Stimulated activated CD8-positive, alpha-beta memory T cell treated with anti-CD3 and anti-CD28 coated beads, Interleukin-4, amount 100 ng/mL, for 24 hours (primary cell): ENCODE results near the gene CYB561A3.
A peak's percentile ranks its signal among the peaks of the same experiment; 100 is the strongest.

ENCODE experiments used
- DNase-seq: peaks from one replicate; pipeline ENCODE4 v3.0.0-alpha.2; 2020; ENCODE audit warnings: low read depth

CYB561A3 gene

GRCh38 chr11:61345170-61345610 is 16.5 kb downstream of the CYB561A3 start:
- DNase-seq = no peak

- DNase-seq = no peak
Measured at GRCh38 chr11:61343792-61344745, 17.6 kb downstream of the CYB561A3 start.

GRCh38 chr11:61342207-61342803 is 19.4 kb downstream of the CYB561A3 start:
- DNase-seq = no peak

- no peak for DNase-seq
Measured at GRCh38 chr11:61341706-61342105, 20.0 kb downstream of the CYB561A3 start.

- DNase-seq = no peak
Measured at GRCh38 chr11:61340979-61341378, 20.7 kb downstream of the CYB561A3 start.

- no peak for DNase-seq
Measured at GRCh38 chr11:61339490-61339878, 22.2 kb downstream of the CYB561A3 start.

GRCh38 chr11:61338783-61339489 is 22.7 kb downstream of the CYB561A3 start:
- no peak for DNase-seq

- no peak for DNase-seq
Measured at GRCh38 chr11:61337706-61338470, 23.8 kb downstream of the CYB561A3 start.

GRCh38 chr11:61336171-61336935 is 25.3 kb downstream of the CYB561A3 start:
- peak; percentile 74 for DNase-seq

GRCh38 chr11:61335355-61335710 is 26.3 kb downstream of the CYB561A3 start:
- no peak for DNase-seq

- no peak for DNase-seq
Measured at GRCh38 chr11:61334434-61335354, 27.0 kb downstream of the CYB561A3 start.

GRCh38 chr11:61333550-61334433 is 27.9 kb downstream of the CYB561A3 start:
- no peak for DNase-seq

GRCh38 chr11:61332797-61333549 is 28.7 kb downstream of the CYB561A3 start, which contains the start of the genes DDB1 and TKFC:
Gene DDB1 (minus strand): TSS chr11:61333105. CDS start chr11:61332968, 137 bp downstream.
Gene TKFC (plus strand): TSS chr11:61333228. CDS start chr11:61334729, 1,501 bp downstream.
- peak; percentile 98 for DNase-seq

- DNase-seq = no peak
Measured at GRCh38 chr11:61332281-61332796, 29.3 kb downstream of the CYB561A3 start.

- no peak for DNase-seq
Measured at GRCh38 chr11:61331651-61332050, 30.0 kb downstream of the CYB561A3 start.

GRCh38 chr11:61329871-61330270 is 31.8 kb downstream of the CYB561A3 start:
- no peak for DNase-seq

- DNase-seq = no peak
Measured at GRCh38 chr11:61328351-61328750, 33.3 kb downstream of the CYB561A3 start.

- DNase-seq = no peak
Measured at GRCh38 chr11:61327669-61328071, 34.0 kb downstream of the CYB561A3 start.
